Gastroesophageal sphincter (tissue), 4 donors: ENCODE results near the gene NPLOC4. TPM values are rescaled to one million over a fixed set of nuclear protein-coding genes. Genes with fewer than 3 reads are reported as not detected.

Experiments used
- ATAC-seq: fragments of 150-250 bp; one replicate; pipeline ENCODE4 v1.9.1; 2016; ENCODE audit warnings: mild to moderate bottlenecking, moderate library complexity
- H3K27ac ChIP-seq, 4 donors: fragments of 200-600 bp; sonication (generic) in 3 of 4; 1 replicate in 3 of 4; 2 replicates in 1 of 4; pipeline ENCODE4 v1.5.1; 2016 to 2019
- H3K27me3 ChIP-seq: fragments of 200-600 bp; sonication (generic); one replicate; pipeline ENCODE4 v1.5.1; 2019
- H3K36me3 ChIP-seq, 2 donors: fragments of 200-600 bp; sonication (generic); one replicate each; pipeline ENCODE4 v1.5.1; 2019; ENCODE audit warnings: control low read depth in 1 of 2
- H3K4me1 ChIP-seq, 3 donors: fragments of 200-600 bp; sonication (generic); 1 replicate in 2 of 3; 2 replicates in 1 of 3; pipeline ENCODE4 v1.5.1; 2016 to 2019; ENCODE audit warnings: control low read depth in 2 of 3
- H3K4me3 ChIP-seq, 2 donors: fragments of 200-600 bp; sonication (generic); one replicate each; pipeline ENCODE4 v1.5.1; 2019; ENCODE audit warnings: mild to moderate bottlenecking in 1 of 2, moderate library complexity in 1 of 2
- H3K9me3 ChIP-seq, 3 donors: fragments of 200-600 bp; sonication (generic); one replicate each; pipeline ENCODE4 v1.5.1; 2017 to 2019; ENCODE audit warnings: control low read depth in 2 of 3
- EP300 ChIP-seq: sonication (generic); formaldehyde crosslinking; IDR thresholded peaks from one replicate; pipeline ENCODE4 v1.6.1; 2017; ENCODE audit warnings: antibody characterized with exemption, mild to moderate bottlenecking
- POLR2A ChIP-seq, 2 donors: fragments of 450-650 bp; IDR thresholded peaks; one replicate each; pipeline ENCODE4 v1.6.1; 2017; ENCODE audit warnings: antibody characterized with exemption in 2 of 2, mild to moderate bottlenecking in 2 of 2, moderate library complexity in 1 of 2
- POLR2AphosphoS5 ChIP-seq: sonication (generic); formaldehyde crosslinking; IDR thresholded peaks from one replicate; pipeline ENCODE4 v1.6.1; 2017; ENCODE audit warnings: antibody characterized with exemption
- WGBS, 2 donors: methylation state at CpG; one replicate each; pipeline ENCODE4 v1.1.5; 2018; ENCODE audit warnings: low coverage in 1 of 2; 5-methylcytosine and 5-hydroxymethylcytosine counted together
- total RNA-seq, 4 donors: library from RNA; depleted of rRNA; stranded (reverse); fragments of >200 nt; gene quantifications; one replicate each; pipeline ENCODE4 v1.1.0, GENCODE V29; 2016
- TF ChIP-seq, protein P1 (sequence below), 4 experiments: fragments of 200-600 bp in 2 of 4; fragments of 450-650 bp in 2 of 4; sonication (generic) in 1 of 4; IDR thresholded peaks; one replicate each; pipeline ENCODE4 v1.5.1; 2017 to 2019; ENCODE audit warnings: antibody characterized with exemption in 4 of 4, mild to moderate bottlenecking in 2 of 4, moderate library complexity in 2 of 4

Gene NPLOC4
- total RNA-seq, 4 donors from 2014 or later, result 49.5 to 83.8 (median 58.0) TPM

DNA sequence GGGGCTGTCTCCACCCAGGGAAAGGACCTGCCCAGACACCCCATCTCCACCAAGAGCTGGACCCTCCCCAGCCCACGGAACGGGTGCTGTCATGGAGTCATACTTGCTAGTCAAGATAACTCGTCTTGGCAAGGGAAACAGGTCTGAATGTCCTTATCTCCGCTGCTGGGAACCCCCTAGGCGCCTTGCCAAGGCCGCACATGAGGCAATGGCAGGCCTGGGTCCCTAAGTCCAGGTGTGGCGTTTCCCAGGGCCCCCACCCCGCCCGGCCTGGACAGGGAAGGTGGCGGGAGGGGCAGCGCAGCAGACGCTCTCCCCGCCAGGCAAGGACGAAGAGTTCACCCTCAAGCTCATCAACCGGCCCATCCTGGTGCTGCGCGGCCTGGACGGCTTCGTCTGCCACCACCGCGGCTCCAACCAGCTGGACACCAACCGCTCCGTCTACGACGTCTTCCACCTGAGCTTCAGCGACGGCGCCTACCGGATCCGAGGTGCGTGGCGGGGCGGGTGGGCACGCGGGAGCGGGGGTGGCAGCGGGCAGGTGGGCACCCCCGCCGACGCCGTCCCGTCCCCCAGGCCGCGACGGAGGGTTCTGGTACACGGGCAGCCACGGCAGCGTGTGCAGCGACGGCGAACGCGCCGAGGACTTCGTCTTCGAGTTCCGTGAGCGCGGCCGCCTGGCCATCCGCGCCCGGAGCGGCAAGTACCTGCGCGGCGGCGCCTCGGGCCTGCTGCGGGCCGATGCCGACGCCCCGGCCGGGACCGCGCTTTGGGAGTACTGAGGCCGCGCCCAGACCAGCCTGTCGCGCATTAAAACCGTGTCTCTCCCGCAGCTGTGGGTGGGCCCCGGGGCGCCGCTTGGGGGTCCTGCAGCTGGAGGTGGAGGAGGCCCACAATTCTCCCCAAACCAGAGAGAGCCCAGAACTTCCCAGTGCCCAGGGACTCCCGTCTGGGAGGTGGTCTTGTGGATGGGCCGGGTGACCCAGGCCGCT, 100.3 kb downstream of the NPLOC4 start:
- H3K27me3 ChIP-seq, result peaks cover 55% of the 10 kb centered on the region
- WGBS, 2 donors, result 13% methylated on average over 4 of the region's 89 CpGs; no CpG with 5 or more reads in 1 of the 2 donors
- H3K9me3 ChIP-seq, result no peaks in the 10 kb centered on the region
- H3K4me3 ChIP-seq, result no peak overlapping the region
- peaks cover 0 to 39% of the 10 kb centered on the region in 2 donors for H3K36me3 ChIP-seq
- TF ChIP-seq, protein P1, sequence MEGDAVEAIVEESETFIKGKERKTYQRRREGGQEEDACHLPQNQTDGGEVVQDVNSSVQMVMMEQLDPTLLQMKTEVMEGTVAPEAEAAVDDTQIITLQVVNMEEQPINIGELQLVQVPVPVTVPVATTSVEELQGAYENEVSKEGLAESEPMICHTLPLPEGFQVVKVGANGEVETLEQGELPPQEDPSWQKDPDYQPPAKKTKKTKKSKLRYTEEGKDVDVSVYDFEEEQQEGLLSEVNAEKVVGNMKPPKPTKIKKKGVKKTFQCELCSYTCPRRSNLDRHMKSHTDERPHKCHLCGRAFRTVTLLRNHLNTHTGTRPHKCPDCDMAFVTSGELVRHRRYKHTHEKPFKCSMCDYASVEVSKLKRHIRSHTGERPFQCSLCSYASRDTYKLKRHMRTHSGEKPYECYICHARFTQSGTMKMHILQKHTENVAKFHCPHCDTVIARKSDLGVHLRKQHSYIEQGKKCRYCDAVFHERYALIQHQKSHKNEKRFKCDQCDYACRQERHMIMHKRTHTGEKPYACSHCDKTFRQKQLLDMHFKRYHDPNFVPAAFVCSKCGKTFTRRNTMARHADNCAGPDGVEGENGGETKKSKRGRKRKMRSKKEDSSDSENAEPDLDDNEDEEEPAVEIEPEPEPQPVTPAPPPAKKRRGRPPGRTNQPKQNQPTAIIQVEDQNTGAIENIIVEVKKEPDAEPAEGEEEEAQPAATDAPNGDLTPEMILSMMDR (IDR thresholded peaks at IDR 0.05), result no peak
- no peak for TF ChIP-seq EP300
- no peak for TF ChIP-seq POLR2AphosphoS5
- TF ChIP-seq POLR2A (IDR thresholded peaks at IDR 0.05), result peak in 1 of 2 donors; percentile 8
- no peak overlapping the region for H3K27ac ChIP-seq
- ATAC-seq, result no peak
- H3K4me1 ChIP-seq, result peaks cover 0 to 18% (median 8%) of the 10 kb centered on the region in 3 donors

DNA sequence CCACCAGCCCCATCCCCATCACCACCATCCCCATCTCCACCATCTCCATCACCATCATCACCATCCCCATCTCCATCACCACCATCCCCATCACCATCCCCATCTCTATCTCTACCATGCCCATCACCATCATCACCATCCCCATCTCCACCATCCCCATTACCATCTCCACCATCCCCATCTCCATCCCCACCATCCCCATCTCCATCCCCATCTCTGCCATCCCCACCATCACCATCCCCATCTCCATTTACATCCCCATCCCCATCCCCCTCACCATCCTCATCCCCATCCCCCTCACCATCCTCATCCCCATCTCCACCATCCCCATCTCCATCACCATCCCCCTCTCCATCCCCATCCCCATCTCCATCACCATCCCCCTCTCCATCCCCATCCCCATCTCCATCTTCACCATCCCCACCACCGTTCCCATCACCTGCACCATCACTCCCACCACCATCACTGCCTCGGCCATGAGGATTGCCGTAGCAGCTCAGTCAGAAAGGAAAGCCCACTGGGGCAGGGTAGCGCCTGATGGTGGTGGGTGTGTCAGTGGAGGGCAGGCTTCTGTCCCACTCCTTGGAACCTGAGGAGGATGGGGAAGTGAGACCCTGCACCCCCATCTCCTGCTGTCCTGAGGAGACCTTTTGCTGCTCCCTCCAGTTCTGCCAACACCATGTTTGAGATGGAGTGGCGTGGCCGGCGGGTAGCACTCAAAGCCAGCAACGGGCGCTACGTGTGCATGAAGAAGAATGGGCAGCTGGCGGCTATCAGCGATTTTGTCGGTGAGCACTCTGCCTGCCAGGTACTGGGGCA, 101.2 kb downstream of the NPLOC4 start:
- Histone ChIP-seq H3K27ac (no peak overlapping the region), H3K36me3 (peaks cover 0 to 30% of the 10 kb centered on the region in 2 donors), H3K4me1 (peaks cover 0 to 18% (median 8%) of the 10 kb centered on the region in 3 donors), H3K27me3 (peaks cover 55% of the 10 kb centered on the region), H3K9me3 (no peaks in the 10 kb centered on the region), H3K4me3 (no peak overlapping the region)
- TF ChIP-seq, protein P1 (IDR thresholded peaks at IDR 0.05), result no peak
- TF ChIP-seq EP300 (no peak), POLR2AphosphoS5 (no peak), POLR2A (IDR thresholded peaks at IDR 0.05) (no peak)
- no peak for ATAC-seq
- 57% methylated on average over 6 of the region's 13 CpGs; no CpG with 5 or more reads in 1 of the 2 donors for WGBS, 2 donors

DNA sequence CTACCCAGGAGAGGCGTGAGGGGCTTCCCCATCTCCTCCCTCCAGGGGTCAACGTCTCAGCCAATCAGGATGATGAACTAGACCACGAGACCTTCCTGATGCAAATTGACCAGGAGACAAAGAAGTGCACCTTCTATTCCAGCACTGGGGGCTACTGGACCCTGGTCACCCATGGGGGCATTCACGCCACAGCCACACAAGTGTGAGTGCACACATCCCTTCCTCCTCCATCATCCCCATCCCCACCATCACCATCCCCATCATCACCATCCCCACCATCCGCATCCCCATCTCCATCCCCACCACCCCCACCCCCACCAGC, 101.9 kb downstream of the NPLOC4 start:
- Histone ChIP-seq H3K27ac (no peak overlapping the region), H3K27me3 (peaks cover 55% of the 10 kb centered on the region), H3K36me3 (peaks cover 0 to 23% of the 10 kb centered on the region in 2 donors), H3K9me3 (no peaks in the 10 kb centered on the region), H3K4me1 (peaks cover 0 to 18% (median 8%) of the 10 kb centered on the region in 3 donors), H3K4me3 (no peak overlapping the region)
- TF ChIP-seq POLR2A (IDR thresholded peaks at IDR 0.05) (no peak), POLR2AphosphoS5 (no peak), EP300 (no peak)
- TF ChIP-seq, protein P1 (IDR thresholded peaks at IDR 0.05), result no peak
- 56 to 100% methylated on average over 2 to 3 of the region's 5 CpGs for WGBS, 2 donors
- ATAC-seq, result no peak

DNA sequence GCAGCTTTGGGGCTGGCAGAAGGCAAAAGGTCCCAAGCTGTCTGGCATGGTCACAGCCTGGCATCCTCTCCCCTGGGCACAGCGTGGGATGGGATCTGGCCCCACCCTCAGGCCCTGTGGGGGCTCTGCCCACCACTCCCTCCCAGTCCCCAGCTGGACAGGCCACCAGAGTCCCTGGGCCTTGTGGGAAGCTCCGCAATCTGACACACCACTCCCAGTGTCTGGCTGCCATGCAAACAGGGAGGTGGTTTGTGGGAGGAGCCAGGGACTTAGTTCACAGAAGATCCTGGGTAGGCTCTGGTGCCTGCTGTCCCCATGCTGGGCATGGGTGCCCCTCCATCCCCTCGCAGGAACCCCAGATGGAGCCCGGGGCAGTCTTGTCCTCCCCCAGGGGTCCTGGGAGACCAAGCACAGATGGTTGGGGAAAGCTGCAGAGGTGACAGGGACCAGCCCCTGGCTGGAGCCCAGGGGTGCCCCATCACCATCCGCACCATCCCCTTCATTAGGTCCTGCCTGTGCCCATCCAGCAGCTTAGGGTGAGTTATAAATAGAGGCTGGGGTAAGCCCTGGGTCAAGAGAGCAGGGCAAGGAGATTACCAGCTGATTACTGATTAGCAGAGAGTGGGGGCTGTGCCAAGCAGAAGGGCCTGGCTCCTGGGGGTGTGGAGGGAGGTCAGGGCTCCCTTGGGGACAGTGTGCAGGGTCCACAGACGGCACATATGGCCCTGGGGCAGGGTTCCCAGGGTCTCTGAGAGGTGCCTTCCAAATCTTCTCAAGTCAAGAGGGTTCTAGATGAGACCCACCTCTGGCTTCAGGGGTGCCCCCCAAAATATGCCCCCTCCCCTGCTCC, 102.5 kb downstream of the NPLOC4 start:
- Histone ChIP-seq H3K27me3 (peaks cover 57% of the 10 kb centered on the region), H3K4me3 (no peak overlapping the region), H3K27ac (no peak overlapping the region), H3K9me3 (no peaks in the 10 kb centered on the region), H3K36me3 (peaks cover 0 to 17% of the 10 kb centered on the region in 2 donors), H3K4me1 (peaks cover 0 to 18% (median 8%) of the 10 kb centered on the region in 3 donors)
- WGBS, 2 donors, result 87% methylated on average over 3 of the region's 6 CpGs; no CpG with 5 or more reads in 1 of the 2 donors
- no peak for ATAC-seq
- TF ChIP-seq, protein P1 (IDR thresholded peaks at IDR 0.05), result no peak
- TF ChIP-seq POLR2A (IDR thresholded peaks at IDR 0.05) (no peak), EP300 (no peak), POLR2AphosphoS5 (no peak)
